Activated CD4-positive, alpha-beta memory T cell treated with anti-CD3 and anti-CD28 coated beads, Interleukin-2, amount 10 ng/mL, durations not matched to agents 7 days and 5 days (primary cell): ENCODE results near the gene PFN1. TPM values are rescaled to one million over a fixed set of nuclear protein-coding genes. Genes with fewer than 3 reads are reported as not detected.

Experiments
- CTCF ChIA-PET: fragments of 350-600 bp; sonication (Branson Sonifier 250); formaldehyde crosslinking; loops from one replicate; lab custom pipeline; 2021; ENCODE audit warnings: antibody characterized with exemption, inconsistent platforms; lab: Charles Lee
- POLR2A ChIA-PET: fragments of 350-600 bp; sonication (Branson Sonifier 250); formaldehyde crosslinking; loops from one replicate; lab custom pipeline; 2021; ENCODE audit warnings: antibody characterized with exemption; lab: Charles Lee
- DNase-seq: peaks from one replicate; pipeline ENCODE4 v3.0.0-alpha.2; 2020
- H3K27ac Mint-ChIP-seq: one replicate; pipeline ENCODE4 v1.8.0; 2021; ENCODE audit warnings: mild to moderate bottlenecking, mixed read lengths
- H3K27me3 Mint-ChIP-seq: one replicate; pipeline ENCODE4 v1.8.0; 2021; ENCODE audit warnings: mixed read lengths
- H3K36me3 Mint-ChIP-seq: one replicate; pipeline ENCODE4 v1.8.0; 2021; ENCODE audit warnings: low read depth, mixed read lengths
- H3K4me1 Mint-ChIP-seq: one replicate; pipeline ENCODE4 v1.8.0; 2021; ENCODE audit warnings: mixed read lengths
- H3K4me3 Mint-ChIP-seq: one replicate; pipeline ENCODE4 v1.8.0; 2021; ENCODE audit warnings: mild to moderate bottlenecking, mixed read lengths
- H3K9me3 Mint-ChIP-seq: one replicate; pipeline ENCODE4 v1.8.0; 2021; ENCODE audit warnings: mixed read lengths
- total RNA-seq, 2 experiments: library from RNA; stranded (reverse); gene quantifications; one replicate each; pipeline ENCODE4 v1.2.3, GENCODE V29; 2021

The PFN1 gene
- total RNA-seq, 2 experiments from 2014 or later: 2,149 to 2,220 TPM

DNA sequence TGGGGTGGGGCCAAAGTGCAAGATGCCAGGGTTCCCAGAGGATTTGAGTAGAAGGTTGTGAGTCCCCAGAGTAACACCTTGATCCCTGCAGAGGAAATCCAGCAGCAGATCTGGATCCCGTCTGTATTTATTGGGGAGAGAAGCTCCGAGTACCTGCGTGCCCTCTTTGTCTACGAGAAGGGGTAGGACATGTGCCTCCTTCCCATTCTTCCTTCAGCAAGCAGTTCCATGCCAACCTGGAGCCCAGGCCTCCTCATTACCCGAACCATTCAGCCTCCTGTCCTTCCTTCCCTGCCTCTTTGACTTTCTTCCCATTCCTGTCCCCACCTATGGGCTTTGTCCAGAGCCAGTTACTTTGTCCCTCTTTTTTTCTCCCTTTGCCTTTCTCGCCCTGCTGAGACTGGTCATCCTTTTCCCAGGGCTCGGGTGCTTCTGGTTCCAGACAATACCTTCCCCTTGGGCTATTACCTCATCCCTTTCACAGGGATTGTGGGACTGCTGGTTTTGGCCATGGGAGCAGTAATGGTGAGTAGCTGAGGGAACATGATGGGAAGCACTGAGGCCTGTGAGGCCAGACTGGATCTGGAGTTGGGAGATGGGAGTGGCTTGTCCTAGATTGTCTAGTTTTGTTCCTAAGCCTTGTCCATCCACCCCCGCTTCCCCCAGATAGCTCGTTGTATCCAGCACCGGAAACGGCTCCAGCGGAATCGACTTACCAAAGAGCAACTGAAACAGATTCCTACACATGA is 5.4 kb downstream of the PFN1 start:
- no peaks in the 10 kb centered on the region for H3K27me3 Mint-ChIP-seq
- H3K27ac Mint-ChIP-seq: peak overlapping the region; percentile 100
- ChIA-PET CTCF (interaction anchor here (1.1 kb wide), 1 partner anchor 40 kb away, joined by 3 read pairs; the partner anchor contains the start of gene CHRNE), POLR2A (interaction anchor here (1.7 to 20.7 kb wide), 5 partner anchors 11 to 231 kb away, joined by 4 to 711 read pairs (median 122); partner anchors contain the start of genes CAMTA2, ENO3, INCA1 and KIF1C)
- peaks cover 90% of the 10 kb centered on the region for H3K36me3 Mint-ChIP-seq
- DNase-seq: no peak
- H3K9me3 Mint-ChIP-seq: no peaks in the 10 kb centered on the region
- peak overlapping the region; percentile 96 for H3K4me3 Mint-ChIP-seq
- peaks cover 57% of the 10 kb centered on the region for H3K4me1 Mint-ChIP-seq

GRCh38 chr17:4941319-4941610 is 7.1 kb downstream of the PFN1 start:
- H3K27ac Mint-ChIP-seq: peak overlapping the region; percentile 100
- CTCF ChIA-PET: interaction anchor here (1.9 kb wide), 1 partner anchor 46 kb away, joined by 7 read pairs; the partner anchor contains the start of gene CAMTA2
- POLR2A ChIA-PET: interaction anchor here (1.9 to 20.7 kb wide), 5 partner anchors 12 to 230 kb away, joined by 4 to 711 read pairs (median 122); partner anchors contain the start of genes C17orf107, CAMTA2, ENO3 and PFN1
- peak overlapping the region; percentile 96 for H3K4me3 Mint-ChIP-seq
- no peaks in the 10 kb centered on the region for H3K27me3 Mint-ChIP-seq
- peaks cover 61% of the 10 kb centered on the region for H3K4me1 Mint-ChIP-seq
- H3K9me3 Mint-ChIP-seq: no peaks in the 10 kb centered on the region
- DNase-seq: no peak
- peaks cover 91% of the 10 kb centered on the region for H3K36me3 Mint-ChIP-seq

- ChIA-PET CTCF (interaction anchor here (0.6 to 2.7 kb wide), 17 partner anchors 8 to 231 kb away, joined by 3 to 29 read pairs (median 4); partner anchors contain the start of genes ARRB2, C17orf107, CAMTA2 and CHRNE), POLR2A (interaction anchor here (0.9 to 20.7 kb wide), 19 partner anchors 9 to 798 kb away, joined by 3 to 711 read pairs (median 8); partner anchors contain the start of genes C17orf107, CAMTA2, CYB5D2 and ENO3)
- Mint-ChIP-seq H3K36me3 (peaks cover 91% of the 10 kb centered on the region), H3K9me3 (no peaks in the 10 kb centered on the region), H3K4me3 (peak overlapping the region; percentile 96), H3K27me3 (no peaks in the 10 kb centered on the region), H3K4me1 (peaks cover 65% of the 10 kb centered on the region), H3K27ac (peak overlapping the region; percentile 100)
- DNase-seq: peak; percentile 67
Measured at GRCh38 chr17:4940555-4941318, 7.6 kb downstream of the PFN1 start.

GRCh38 chr17:4939796-4940554 is 8.4 kb downstream of the PFN1 start, which contains the start of the genes RNF167 and SLC25A11:
Gene RNF167, plus strand, starts transcription at chr17:4940268. Its CDS starts 642 bp downstream, at chr17:4940910.
Gene SLC25A11, minus strand, starts transcription at chr17:4940046. Its CDS starts 136 bp downstream, at chr17:4939910.
- Mint-ChIP-seq H3K4me3 (peak within 1 kb of the TSS; percentile 96), H3K27ac (peak within 1 kb of the TSS; percentile 100), H3K4me1 (peaks cover 60% of the 10 kb centered on the region), H3K27me3 (no peaks in the 10 kb centered on the region), H3K36me3 (peaks cover 85% of the 10 kb centered on the region), H3K9me3 (no peaks in the 10 kb centered on the region)
- CTCF ChIA-PET: interaction anchor here (0.6 to 2.7 kb wide), 21 partner anchors 9 to 373 kb away, joined by 3 to 29 read pairs (median 4); partner anchors contain the start of genes ARRB2, C17orf107, CAMTA2 and CHRNE
- POLR2A ChIA-PET: interaction anchor here (0.8 to 20.7 kb wide), 25 partner anchors 9 to 797 kb away, joined by 3 to 711 read pairs (median 6); partner anchors contain the start of genes C17orf107, CAMTA2, CYB5D2 and ENO3
- peak; percentile 98 for DNase-seq

- CTCF ChIA-PET: interaction anchor here (0.7 to 2.7 kb wide), 17 partner anchors 9 to 372 kb away, joined by 3 to 29 read pairs (median 5); partner anchors contain the start of genes ARRB2, C17orf107, PFN1 and SPAG7
- peaks cover 83% of the 10 kb centered on the region for H3K36me3 Mint-ChIP-seq
- H3K27me3 Mint-ChIP-seq: no peaks in the 10 kb centered on the region
- POLR2A ChIA-PET: interaction anchor here (0.8 to 20.7 kb wide), 23 partner anchors 8 to 796 kb away, joined by 3 to 711 read pairs (median 7); partner anchors contain the start of genes C17orf107, CAMTA2, CYB5D2 and ENO3
- no peaks in the 10 kb centered on the region for H3K9me3 Mint-ChIP-seq
- DNase-seq: no peak
- peak overlapping the region; percentile 100 for H3K27ac Mint-ChIP-seq
- H3K4me3 Mint-ChIP-seq: peak overlapping the region; percentile 96
- H3K4me1 Mint-ChIP-seq: peaks cover 60% of the 10 kb centered on the region
Measured at GRCh38 chr17:4939546-4939795, 8.9 kb downstream of the PFN1 start.

GRCh38 chr17:4938688-4939545 is 9.4 kb downstream of the PFN1 start:
- Mint-ChIP-seq H3K4me3 (peak overlapping the region; percentile 96), H3K27ac (peak overlapping the region; percentile 100), H3K27me3 (no peaks in the 10 kb centered on the region), H3K9me3 (no peaks in the 10 kb centered on the region), H3K36me3 (peaks cover 79% of the 10 kb centered on the region), H3K4me1 (peaks cover 60% of the 10 kb centered on the region)
- ChIA-PET CTCF (interaction anchor here (0.7 to 2.7 kb wide), 9 partner anchors 10 to 372 kb away, joined by 4 to 29 read pairs (median 6); partner anchors contain the start of gene SPAG7), POLR2A (interaction anchor here (0.8 to 20.7 kb wide), 16 partner anchors 8 to 796 kb away, joined by 3 to 711 read pairs (median 7); partner anchors contain the start of genes CYB5D2, ENO3, GP1BA and INCA1)
- DNase-seq: no peak

DNA sequence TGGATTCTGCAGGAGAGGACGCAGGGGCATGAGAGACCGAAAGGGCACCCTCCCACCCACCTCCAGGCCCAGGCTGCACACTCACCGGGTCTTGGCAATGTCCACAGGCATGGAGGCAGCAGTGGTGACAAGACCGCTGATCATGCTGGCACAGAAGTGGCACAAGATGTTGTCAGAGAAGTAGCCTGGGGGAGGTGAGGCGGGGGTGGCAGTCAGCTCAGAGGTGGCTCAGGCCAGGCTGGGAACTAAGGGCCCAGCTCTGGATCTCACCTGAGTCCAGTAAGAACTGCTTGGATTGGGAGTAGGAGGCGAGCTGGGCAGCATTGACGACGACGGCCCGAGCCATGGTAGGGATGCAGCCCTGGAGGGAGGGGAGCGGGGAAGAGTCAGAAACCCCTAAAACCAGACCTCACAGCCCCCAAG is 10.2 kb downstream of the PFN1 start:
- no peak for DNase-seq
- Mint-ChIP-seq H3K4me3 (peak overlapping the region; percentile 96), H3K9me3 (no peaks in the 10 kb centered on the region), H3K36me3 (peaks cover 73% of the 10 kb centered on the region), H3K4me1 (peaks cover 58% of the 10 kb centered on the region), H3K27me3 (no peaks in the 10 kb centered on the region), H3K27ac (peak overlapping the region; percentile 58)
- CTCF ChIA-PET: interaction anchor here (2.7 kb wide), 1 partner anchor 29 kb away, joined by 29 read pairs; no protein-coding TSS in a partner anchor
- POLR2A ChIA-PET: interaction anchor here (1.3 to 20.7 kb wide), 4 partner anchors 13 to 31 kb away, joined by 3 to 711 read pairs (median 128); partner anchors contain the start of genes ENO3, PFN1 and SPAG7

- Mint-ChIP-seq H3K27me3 (no peaks in the 10 kb centered on the region), H3K4me3 (peak overlapping the region; percentile 96), H3K4me1 (peaks cover 53% of the 10 kb centered on the region), H3K27ac (no peak overlapping the region), H3K9me3 (no peaks in the 10 kb centered on the region), H3K36me3 (peaks cover 67% of the 10 kb centered on the region)
- no peak for DNase-seq
- CTCF ChIA-PET: interaction anchor here (1.0 kb wide), 1 partner anchor 125 kb away, joined by 3 read pairs; no protein-coding TSS in a partner anchor
- POLR2A ChIA-PET: interaction anchor here (1.3 to 20.7 kb wide), 4 partner anchors 13 to 31 kb away, joined by 3 to 711 read pairs (median 128); partner anchors contain the start of genes ENO3, PFN1 and SPAG7
Measured at GRCh38 chr17:4937553-4937952, 10.8 kb downstream of the PFN1 start.

- Mint-ChIP-seq H3K27me3 (no peaks in the 10 kb centered on the region), H3K27ac (no peak overlapping the region), H3K36me3 (peaks cover 56% of the 10 kb centered on the region), H3K9me3 (no peaks in the 10 kb centered on the region), H3K4me1 (peaks cover 42% of the 10 kb centered on the region), H3K4me3 (no peak overlapping the region)
- ChIA-PET POLR2A (interaction anchor here (1.1 to 15.9 kb wide), 4 partner anchors 11 to 37 kb away, joined by 3 to 229 read pairs (median 14); partner anchors contain the start of genes ENO3 and PFN1), CTCF (interaction anchor here (1.0 kb wide), 1 partner anchor 126 kb away, joined by 3 read pairs; no protein-coding TSS in a partner anchor)
- no peak for DNase-seq
Measured at GRCh38 chr17:4936436-4936835, 11.9 kb downstream of the PFN1 start.

GRCh38 chr17:4935650-4936049 is 12.7 kb downstream of the PFN1 start:
- Mint-ChIP-seq H3K36me3 (peaks cover 52% of the 10 kb centered on the region), H3K27me3 (no peaks in the 10 kb centered on the region), H3K9me3 (no peaks in the 10 kb centered on the region), H3K4me3 (no peak overlapping the region), H3K4me1 (peaks cover 42% of the 10 kb centered on the region), H3K27ac (no peak overlapping the region)
- CTCF ChIA-PET: no interaction called here
- POLR2A ChIA-PET: interaction anchor here (1.2 to 15.9 kb wide), 2 partner anchors 18 to 27 kb away, joined by 3 to 229 read pairs; partner anchors contain the start of genes ENO3 and PFN1
- no peak for DNase-seq
